Heart left ventricle (tissue), 13 donors: ENCODE data around the gene NANOS3.

Experiments used
- POLR2A ChIP-seq, 2 donors: fragments of 450-650 bp; IDR thresholded peaks; one replicate each; pipeline ENCODE4 v1.6.1; 2017; ENCODE audit warnings: antibody characterized with exemption in 2 of 2, mild to moderate bottlenecking in 2 of 2, moderate library complexity in 2 of 2
- TF ChIP-seq, protein P1 (sequence below), 12 donors: fragments of 200-600 bp; sonication (generic) in 4 of 12; IDR thresholded peaks; one replicate each; pipeline versions ENCODE4 v1.5.0 to v1.8.0; 2018 to 2022; ENCODE audit warnings: antibody characterized with exemption in 12 of 12, mild to moderate bottlenecking in 5 of 12
- donor health status: ischemic (EF 13 %, LVEDD 7.1; RV severe dilation, severe dysfunction).
- donor health status: DM: no; HTN: yes; CAD: no.
- donor health status: DM: no; HTN: no; CAD: no.
- donor health status: ischemic (EF 25% LVEDD 6.9; RV normal size, moderate dysfunction).
- donor health status: ischemic (EF 25% LVEDD 5.7; RV mildly dilated, moderate dysfunction).
- donor health status: ischemic (EF 35%, LVEDD 5.7; RV mildly dilated, moderate dysfunction).
- donor health status: nonischemic (EF 11% LVEDD 7.7; RV severe dilation, severe dysfunction).
- donor health status: DM: yes; HTN: yes; CAD: no.
- donor health status: PGD.
- donor health status: ischemic (EF 29% LVEDD 5.4; RV normal size, mild dysfunction).
- donor health status: nonischemic (EF 23%, LVEDD 6.1; RV moderate dilation, normal function).

DNA sequence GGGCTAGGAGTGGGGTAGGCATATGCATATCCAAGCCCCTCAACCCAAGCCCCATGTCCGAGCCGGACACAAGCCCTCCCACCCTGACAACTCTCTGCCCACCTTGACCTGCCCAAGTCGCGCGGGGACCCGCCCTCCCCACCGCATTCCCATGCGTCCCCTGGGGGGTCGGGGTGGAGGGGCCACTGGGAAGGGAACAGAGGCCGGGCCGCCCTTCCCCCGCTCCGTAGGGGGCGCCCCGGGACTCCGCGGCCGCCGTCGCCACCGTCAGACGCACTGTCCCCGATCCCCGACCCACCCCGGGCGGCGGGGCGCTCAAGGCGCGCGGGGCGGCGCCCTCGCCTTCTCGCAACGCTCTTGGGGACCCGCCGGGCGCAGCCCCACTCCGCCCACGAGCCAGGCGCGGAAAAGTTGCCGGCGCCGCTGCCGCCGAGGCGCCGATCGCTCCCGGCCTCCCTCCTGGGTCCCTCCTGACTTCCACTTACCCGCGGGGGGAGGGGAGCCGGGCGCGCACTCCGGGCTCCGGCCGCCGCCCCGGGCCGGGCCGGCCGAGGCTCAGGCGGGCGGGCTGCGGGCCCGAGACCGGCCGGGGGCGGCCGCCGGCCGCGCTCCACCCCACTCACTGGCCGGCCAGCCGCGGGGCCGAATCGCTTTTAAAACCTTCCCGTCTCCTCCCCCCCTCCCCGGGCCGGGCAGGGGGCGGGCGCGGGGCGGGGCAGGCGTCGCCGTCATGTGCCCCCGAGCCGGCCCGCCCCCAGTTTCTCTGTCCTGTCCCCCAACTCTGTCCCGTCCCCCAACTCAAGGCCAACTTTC lies 34.4 kb upstream of the NANOS3 start:
- TF ChIP-seq, protein P1, sequence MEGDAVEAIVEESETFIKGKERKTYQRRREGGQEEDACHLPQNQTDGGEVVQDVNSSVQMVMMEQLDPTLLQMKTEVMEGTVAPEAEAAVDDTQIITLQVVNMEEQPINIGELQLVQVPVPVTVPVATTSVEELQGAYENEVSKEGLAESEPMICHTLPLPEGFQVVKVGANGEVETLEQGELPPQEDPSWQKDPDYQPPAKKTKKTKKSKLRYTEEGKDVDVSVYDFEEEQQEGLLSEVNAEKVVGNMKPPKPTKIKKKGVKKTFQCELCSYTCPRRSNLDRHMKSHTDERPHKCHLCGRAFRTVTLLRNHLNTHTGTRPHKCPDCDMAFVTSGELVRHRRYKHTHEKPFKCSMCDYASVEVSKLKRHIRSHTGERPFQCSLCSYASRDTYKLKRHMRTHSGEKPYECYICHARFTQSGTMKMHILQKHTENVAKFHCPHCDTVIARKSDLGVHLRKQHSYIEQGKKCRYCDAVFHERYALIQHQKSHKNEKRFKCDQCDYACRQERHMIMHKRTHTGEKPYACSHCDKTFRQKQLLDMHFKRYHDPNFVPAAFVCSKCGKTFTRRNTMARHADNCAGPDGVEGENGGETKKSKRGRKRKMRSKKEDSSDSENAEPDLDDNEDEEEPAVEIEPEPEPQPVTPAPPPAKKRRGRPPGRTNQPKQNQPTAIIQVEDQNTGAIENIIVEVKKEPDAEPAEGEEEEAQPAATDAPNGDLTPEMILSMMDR (IDR thresholded peaks at IDR 0.05) = peak in 3 of 12 donors; percentile 29 to 37 (median 33)
- TF ChIP-seq POLR2A (IDR thresholded peaks at IDR 0.05) = peak in 1 of 2 donors; percentile 97
